ENCODE results near the gene GSTM4. TPM values are rescaled to one million over a fixed set of nuclear protein-coding genes. Genes with fewer than 3 reads are reported as not detected.

The GSTM4 gene
- total RNA-seq, 3 donors from 2014 or later (not counting 1 experiment from before 2014, with no cell fraction given): 20.5 to 48.8 (median 47.1) TPM

DNA sequence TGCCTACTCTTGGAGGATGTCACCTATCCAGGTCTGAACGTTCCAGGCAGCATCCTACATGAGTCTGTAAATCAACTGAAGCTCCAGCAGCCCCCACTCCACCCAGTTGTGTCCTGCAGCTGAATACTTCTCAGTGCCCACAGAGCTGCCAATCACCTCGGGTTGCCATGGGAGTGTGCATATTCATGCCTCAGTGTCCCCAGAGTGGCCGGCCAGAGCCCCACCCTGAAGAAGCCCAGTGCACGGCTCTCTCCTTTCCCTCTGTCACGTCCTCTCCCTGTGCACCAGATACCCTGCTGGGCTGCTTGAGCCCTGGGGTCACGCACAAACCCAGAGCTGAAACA, 16.1 kb upstream of the GSTM4 start:
- peaks cover 19% of the 10 kb centered on the region for H3K4me1 ChIP-seq (ENCODE audit: control insufficient read depth, insufficient read depth, low read length)
- TF ChIP-seq, protein P1, sequence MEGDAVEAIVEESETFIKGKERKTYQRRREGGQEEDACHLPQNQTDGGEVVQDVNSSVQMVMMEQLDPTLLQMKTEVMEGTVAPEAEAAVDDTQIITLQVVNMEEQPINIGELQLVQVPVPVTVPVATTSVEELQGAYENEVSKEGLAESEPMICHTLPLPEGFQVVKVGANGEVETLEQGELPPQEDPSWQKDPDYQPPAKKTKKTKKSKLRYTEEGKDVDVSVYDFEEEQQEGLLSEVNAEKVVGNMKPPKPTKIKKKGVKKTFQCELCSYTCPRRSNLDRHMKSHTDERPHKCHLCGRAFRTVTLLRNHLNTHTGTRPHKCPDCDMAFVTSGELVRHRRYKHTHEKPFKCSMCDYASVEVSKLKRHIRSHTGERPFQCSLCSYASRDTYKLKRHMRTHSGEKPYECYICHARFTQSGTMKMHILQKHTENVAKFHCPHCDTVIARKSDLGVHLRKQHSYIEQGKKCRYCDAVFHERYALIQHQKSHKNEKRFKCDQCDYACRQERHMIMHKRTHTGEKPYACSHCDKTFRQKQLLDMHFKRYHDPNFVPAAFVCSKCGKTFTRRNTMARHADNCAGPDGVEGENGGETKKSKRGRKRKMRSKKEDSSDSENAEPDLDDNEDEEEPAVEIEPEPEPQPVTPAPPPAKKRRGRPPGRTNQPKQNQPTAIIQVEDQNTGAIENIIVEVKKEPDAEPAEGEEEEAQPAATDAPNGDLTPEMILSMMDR (IDR thresholded peaks at IDR 0.05): no peak
- no peaks in the 10 kb centered on the region for H3K9me3 ChIP-seq (ENCODE audit: control insufficient read depth, insufficient read depth, low read length)
- H3K4me3 ChIP-seq (ENCODE audit: low read length): no peak overlapping the region
- DNase-seq: no peak
- no peaks in the 10 kb centered on the region for H3K36me3 ChIP-seq (ENCODE audit: control insufficient read depth, insufficient read depth, low read length)
- H3K4me1 Mint-ChIP-seq: peaks cover 4 to 10% of the 10 kb centered on the region in 2 donors
- no peak overlapping the region for H3K27ac ChIP-seq (ENCODE audit: low read length)
- ATAC-seq: no peak
- no peaks in the 10 kb centered on the region for H3K9me3 Mint-ChIP-seq
- intact Hi-C loops (cut with micrococcal nuclease): loop anchor here (2.0 kb wide), 1 partner anchor 93 kb away; no protein-coding TSS in a partner anchor
- H3K27me3 Mint-ChIP-seq (ENCODE audit: low read depth in 2 of 2): peaks cover 0 to 14% of the 10 kb centered on the region in 2 donors
- H3K4me3 Mint-ChIP-seq: no peak overlapping the region
- no peaks in the 10 kb centered on the region for H3K27me3 ChIP-seq (ENCODE audit: control insufficient read depth, insufficient read depth, low read length)
- no peaks in the 10 kb centered on the region for H3K36me3 Mint-ChIP-seq
- 54% methylated on average over 6 of the region's 6 CpGs for WGBS (ENCODE audit: insufficient coverage)
- H3K27ac Mint-ChIP-seq: no peak overlapping the region

DNA sequence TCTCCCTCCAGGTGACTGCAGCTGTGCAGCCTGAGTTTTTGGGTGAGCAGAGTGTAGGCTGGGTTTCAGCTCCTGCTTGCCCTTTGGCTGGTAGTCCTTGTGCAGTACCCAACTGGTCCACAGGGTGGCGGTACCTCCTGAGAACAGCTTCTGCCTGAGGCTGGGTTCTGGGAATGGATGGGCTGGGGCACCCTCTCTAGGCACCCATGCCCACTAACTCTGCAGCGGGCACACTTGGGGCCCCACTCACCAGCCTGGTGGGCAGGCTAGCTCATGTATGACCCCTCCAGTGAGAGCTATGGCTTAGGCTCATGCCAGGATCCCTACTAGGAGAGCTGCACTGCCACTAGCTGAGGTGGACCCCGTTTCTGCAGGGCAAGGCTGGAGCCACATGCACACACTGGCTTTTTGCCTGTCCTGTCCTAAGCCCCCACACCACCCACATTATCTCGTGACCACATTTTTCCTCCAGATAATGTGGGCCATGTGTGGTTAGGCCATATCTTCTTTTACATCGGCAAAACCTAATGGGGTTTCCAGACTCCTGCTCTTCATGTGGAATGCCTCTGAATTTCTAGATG, 15.5 kb upstream of the GSTM4 start:
- Mint-ChIP-seq H3K27me3 (ENCODE audit: low read depth in 2 of 2) (peaks cover 0 to 14% of the 10 kb centered on the region in 2 donors), H3K4me1 (peaks cover 4 to 10% of the 10 kb centered on the region in 2 donors), H3K27ac (no peak overlapping the region), H3K9me3 (no peaks in the 10 kb centered on the region), H3K36me3 (no peaks in the 10 kb centered on the region), H3K4me3 (no peak overlapping the region)
- ATAC-seq: peak; percentile 83 to 87 (median 86)
- Histone ChIP-seq H3K27ac (ENCODE audit: low read length) (no peak overlapping the region), H3K27me3 (ENCODE audit: control insufficient read depth, insufficient read depth, low read length) (no peaks in the 10 kb centered on the region), H3K9me3 (ENCODE audit: control insufficient read depth, insufficient read depth, low read length) (no peaks in the 10 kb centered on the region), H3K4me3 (ENCODE audit: low read length) (no peak overlapping the region), H3K36me3 (ENCODE audit: control insufficient read depth, insufficient read depth, low read length) (no peaks in the 10 kb centered on the region), H3K4me1 (ENCODE audit: control insufficient read depth, insufficient read depth, low read length) (peaks cover 15% of the 10 kb centered on the region)
- 15% methylated on average over 5 of the region's 5 CpGs for WGBS (ENCODE audit: insufficient coverage)
- intact Hi-C loops (cut with micrococcal nuclease): loop anchor here (2.0 kb wide), 1 partner anchor 94 kb away; no protein-coding TSS in a partner anchor
- TF ChIP-seq, protein P1 (IDR thresholded peaks at IDR 0.05): peak; percentile 96
- DNase-seq: peak; percentile 90 to 92

DNA sequence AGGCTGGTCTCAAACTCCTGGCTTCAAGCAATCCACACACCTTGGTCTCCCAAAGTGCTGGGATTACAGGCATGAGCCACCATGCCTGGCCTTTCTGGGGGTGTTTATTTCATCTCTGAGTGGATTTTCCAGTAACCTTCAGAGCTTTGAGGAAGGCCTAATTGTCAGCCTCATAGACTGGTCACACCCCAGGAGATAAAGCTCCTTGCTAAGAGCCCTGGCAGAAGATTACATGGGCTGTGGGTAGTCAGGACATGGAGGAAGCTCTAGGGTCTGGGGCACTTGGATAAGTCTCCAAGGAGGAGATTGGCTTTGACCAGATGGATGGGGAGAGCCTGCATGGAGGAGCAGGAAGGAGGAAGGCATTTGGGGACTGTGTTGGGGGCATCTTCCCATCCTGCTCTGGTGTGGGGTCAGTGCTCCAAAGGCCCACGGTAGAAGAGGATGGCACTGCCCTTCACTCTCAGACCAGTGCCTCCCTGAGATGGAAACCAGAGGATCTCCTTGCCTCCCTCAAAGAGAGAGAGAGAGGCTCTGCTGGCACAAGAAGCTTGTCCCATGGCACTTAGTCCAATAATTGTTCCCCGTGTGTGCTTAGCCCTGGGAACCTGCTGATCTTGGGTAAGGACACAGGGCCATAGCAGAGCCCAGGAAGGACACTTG, 14.7 kb upstream of the GSTM4 start:
- TF ChIP-seq, protein P1 (IDR thresholded peaks at IDR 0.05): no peak
- H3K27ac Mint-ChIP-seq: no peak overlapping the region
- Histone ChIP-seq H3K9me3 (ENCODE audit: control insufficient read depth, insufficient read depth, low read length) (no peaks in the 10 kb centered on the region), H3K27me3 (ENCODE audit: control insufficient read depth, insufficient read depth, low read length) (no peaks in the 10 kb centered on the region), H3K36me3 (ENCODE audit: control insufficient read depth, insufficient read depth, low read length) (no peaks in the 10 kb centered on the region), H3K27ac (ENCODE audit: low read length) (no peak overlapping the region), H3K4me3 (ENCODE audit: low read length) (no peak overlapping the region), H3K4me1 (ENCODE audit: control insufficient read depth, insufficient read depth, low read length) (peaks cover 15% of the 10 kb centered on the region)
- intact Hi-C loops (cut with micrococcal nuclease): loop anchor here (2.0 kb wide), 1 partner anchor 94 kb away; no protein-coding TSS in a partner anchor
- H3K27me3 Mint-ChIP-seq (ENCODE audit: low read depth in 2 of 2): peaks cover 0 to 14% of the 10 kb centered on the region in 2 donors
- H3K4me1 Mint-ChIP-seq: peaks cover 4 to 10% of the 10 kb centered on the region in 2 donors
- 87% methylated on average over 2 of the region's 2 CpGs for WGBS (ENCODE audit: insufficient coverage)
- no peaks in the 10 kb centered on the region for H3K36me3 Mint-ChIP-seq
- DNase-seq (peak in 1 of 2 donors; percentile 7), ATAC-seq (no peak)
- no peaks in the 10 kb centered on the region for H3K9me3 Mint-ChIP-seq
- H3K4me3 Mint-ChIP-seq: no peak overlapping the region
